NB4 (cell line): ENCODE measurements around the gene SLC25A38.

ENCODE experiments used
- DNase-seq: peaks from one replicate; pipeline ENCODE4 v3.0.0; 2010; ENCODE audit warnings: low read depth
- H3K4me3 ChIP-seq: one replicate; pipeline ENCODE4 v1.5.1; 2011; ENCODE audit warnings: mild to moderate bottlenecking, low read depth, low read length, moderate library complexity
- MAX ChIP-seq: IDR thresholded peaks from 2 replicates; pipeline ENCODE4 v1.6.1; 2011; ENCODE audit warnings: low read depth, low read length
- MYC ChIP-seq: IDR thresholded peaks from 2 replicates; pipeline ENCODE4 v1.6.1; 2011; ENCODE audit warnings: low read depth, low read length
- POLR2A ChIP-seq: IDR thresholded peaks from 2 replicates; pipeline ENCODE4 v1.6.1; 2011; ENCODE audit warnings: mild to moderate bottlenecking; ENCODE audit not compliant: insufficient read length; ENCODE audit errors: extremely low read depth
- TF ChIP-seq, protein P1 (sequence below): IDR thresholded peaks from one replicate; pipeline ENCODE4 v1.5.1; 2012; ENCODE audit warnings: low read depth, low read length

SLC25A38 gene

DNA sequence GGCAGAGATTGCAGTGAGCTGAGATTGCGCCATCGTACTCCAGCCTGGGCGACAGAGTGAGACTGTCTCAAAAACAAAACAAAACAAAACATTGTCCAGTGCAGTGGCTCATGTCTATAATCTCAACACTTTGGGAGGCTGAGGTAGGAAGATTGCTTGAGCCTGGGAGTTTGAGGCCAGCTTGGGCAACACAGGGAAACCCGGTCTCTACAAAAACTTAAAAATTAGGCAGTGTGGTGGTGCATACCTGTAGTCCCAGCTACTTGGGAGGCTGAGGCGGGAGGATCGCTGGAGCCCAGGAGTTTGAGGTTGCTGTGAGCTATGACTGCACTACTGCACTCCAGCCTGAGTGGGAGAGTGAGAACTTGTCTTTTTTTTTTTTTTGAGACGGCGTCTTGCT, 57.1 kb downstream of the SLC25A38 start:
- DNase-seq = no peak
- TF ChIP-seq, protein P1, sequence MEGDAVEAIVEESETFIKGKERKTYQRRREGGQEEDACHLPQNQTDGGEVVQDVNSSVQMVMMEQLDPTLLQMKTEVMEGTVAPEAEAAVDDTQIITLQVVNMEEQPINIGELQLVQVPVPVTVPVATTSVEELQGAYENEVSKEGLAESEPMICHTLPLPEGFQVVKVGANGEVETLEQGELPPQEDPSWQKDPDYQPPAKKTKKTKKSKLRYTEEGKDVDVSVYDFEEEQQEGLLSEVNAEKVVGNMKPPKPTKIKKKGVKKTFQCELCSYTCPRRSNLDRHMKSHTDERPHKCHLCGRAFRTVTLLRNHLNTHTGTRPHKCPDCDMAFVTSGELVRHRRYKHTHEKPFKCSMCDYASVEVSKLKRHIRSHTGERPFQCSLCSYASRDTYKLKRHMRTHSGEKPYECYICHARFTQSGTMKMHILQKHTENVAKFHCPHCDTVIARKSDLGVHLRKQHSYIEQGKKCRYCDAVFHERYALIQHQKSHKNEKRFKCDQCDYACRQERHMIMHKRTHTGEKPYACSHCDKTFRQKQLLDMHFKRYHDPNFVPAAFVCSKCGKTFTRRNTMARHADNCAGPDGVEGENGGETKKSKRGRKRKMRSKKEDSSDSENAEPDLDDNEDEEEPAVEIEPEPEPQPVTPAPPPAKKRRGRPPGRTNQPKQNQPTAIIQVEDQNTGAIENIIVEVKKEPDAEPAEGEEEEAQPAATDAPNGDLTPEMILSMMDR = no peak
- no peak for TF ChIP-seq MAX
- no peak for TF ChIP-seq MYC
- TF ChIP-seq POLR2A = no peak

DNA sequence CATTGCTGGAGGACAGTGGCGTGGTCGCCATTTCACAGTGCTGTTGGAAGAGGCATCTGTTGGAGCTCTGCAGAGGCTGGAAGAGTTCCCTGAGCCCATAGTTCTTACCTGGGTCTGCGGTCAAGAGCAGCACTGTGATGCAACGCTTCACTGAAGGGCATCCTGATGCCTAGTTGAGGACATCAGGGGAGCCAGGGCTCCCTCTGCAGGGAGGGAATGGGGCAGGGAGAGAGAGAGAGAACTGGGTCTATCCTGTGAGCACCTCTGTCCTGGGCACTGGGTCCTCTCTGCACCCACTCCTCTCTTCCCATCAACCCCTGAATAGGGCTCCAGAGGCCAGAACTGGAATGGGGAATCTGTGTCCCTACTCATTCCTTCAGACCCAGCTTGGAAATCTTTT, 60.4 kb downstream of the SLC25A38 start:
- TF ChIP-seq MAX (no peak), MYC (no peak), POLR2A (no peak)
- TF ChIP-seq, protein P1 = no peak
- no peak overlapping the region for H3K4me3 ChIP-seq
- DNase-seq = no peak

More for the DNA sequence above, 57.1 kb downstream of the SLC25A38 start:
- H3K4me3 ChIP-seq = no peak overlapping the region

DNA sequence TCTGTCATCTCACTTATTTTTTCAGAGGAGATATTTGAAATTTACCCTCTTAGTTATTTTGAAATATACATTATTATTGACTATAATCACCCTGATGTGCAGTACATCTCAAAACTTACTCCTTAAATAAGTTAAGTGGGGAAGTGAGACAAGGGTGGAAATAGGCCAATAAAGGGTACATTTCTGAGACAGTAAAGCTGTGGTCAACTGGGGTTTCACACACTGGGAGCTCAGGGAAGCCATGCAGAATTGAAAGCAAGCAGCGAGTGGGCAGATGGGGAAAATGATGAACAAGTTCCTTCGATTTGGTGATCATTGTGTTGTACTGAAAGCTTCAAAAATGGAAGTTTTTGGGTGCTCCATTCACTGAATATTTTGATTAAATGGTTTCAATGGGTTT, 62.8 kb downstream of the SLC25A38 start:
- H3K4me3 ChIP-seq = no peak overlapping the region
- no peak for TF ChIP-seq MAX
- TF ChIP-seq POLR2A = no peak
- TF ChIP-seq, protein P1 = no peak
- no peak for TF ChIP-seq MYC
- DNase-seq = no peak

DNA sequence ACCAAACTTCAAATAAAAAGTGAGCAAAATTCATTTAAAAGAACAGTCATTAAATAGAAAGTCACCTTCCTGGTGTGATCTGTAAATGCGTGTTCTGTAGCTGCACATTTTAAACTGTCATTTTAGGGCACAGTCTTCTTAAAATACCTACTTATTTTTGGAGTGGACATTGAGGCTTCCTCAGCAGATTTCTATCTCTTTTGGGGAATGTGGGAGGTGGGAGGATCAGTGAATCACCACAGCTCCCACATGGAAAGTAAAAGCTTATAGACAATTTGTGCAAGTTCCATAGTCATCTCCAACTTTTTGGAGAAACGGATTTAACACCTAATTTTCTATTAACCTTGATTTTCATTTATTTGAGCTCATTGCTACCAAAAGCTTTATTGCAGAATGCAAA, 63.3 kb downstream of the SLC25A38 start:
- DNase-seq = no peak
- no peak overlapping the region for H3K4me3 ChIP-seq
- TF ChIP-seq POLR2A (no peak), MYC (no peak), MAX (no peak)
- TF ChIP-seq, protein P1 = no peak
